Ishikawa (cell line): ENCODE measurements around the gene TCHHL1.

ENCODE experiments used
- CREB1 ChIP-seq: IDR thresholded peaks from 2 replicates; pipeline ENCODE4 v1.6.1; 2012; ENCODE audit warnings: low read depth
- MAX ChIP-seq: IDR thresholded peaks from 2 replicates; pipeline ENCODE4 v1.6.1; 2012
- REST ChIP-seq: IDR thresholded peaks from 2 replicates; pipeline ENCODE4 v1.6.1; 2012; ENCODE audit warnings: low read depth, mild to moderate bottlenecking
- USF1 ChIP-seq: IDR thresholded peaks from 2 replicates; pipeline ENCODE4 v1.6.1; 2012

- TF ChIP-seq CREB1 (no peak), MAX (no peak), REST (no peak), USF1 (no peak)
Measured at GRCh38 chr1:152089014-152089674, at the start of gene TCHHL1.
